Astrocyte of the cerebellum (primary cell): ENCODE results near the gene NFIA.

Source experiments
- DNase-seq: peaks from one replicate; pipeline ENCODE4 v3.0.0-alpha.2; 2011; ENCODE audit warnings: low read depth
- H3K4me3 ChIP-seq: 2 replicates; pipeline ENCODE4 v1.5.1; 2011; ENCODE audit warnings: mild to moderate bottlenecking, low read depth, low read length, moderate library complexity
- in situ Hi-C: cut with HindIII; loops from 2 replicates; pipeline ENCODE4 v1.10.0; 2017; ENCODE audit warnings: low sequenced_read_pairs
- TF ChIP-seq, protein P1 (sequence below): IDR thresholded peaks from 2 replicates; pipeline ENCODE4 v1.5.1; 2012; ENCODE audit warnings: low read length, low read depth, moderate library complexity, mild to moderate bottlenecking; ENCODE audit errors: missing control alignments

NFIA gene

GRCh38 chr1:61083807-61084440, 1.6 kb downstream of the NFIA start:
- peak overlapping the region; percentile 65 for H3K4me3 ChIP-seq
- TF ChIP-seq, protein P1, sequence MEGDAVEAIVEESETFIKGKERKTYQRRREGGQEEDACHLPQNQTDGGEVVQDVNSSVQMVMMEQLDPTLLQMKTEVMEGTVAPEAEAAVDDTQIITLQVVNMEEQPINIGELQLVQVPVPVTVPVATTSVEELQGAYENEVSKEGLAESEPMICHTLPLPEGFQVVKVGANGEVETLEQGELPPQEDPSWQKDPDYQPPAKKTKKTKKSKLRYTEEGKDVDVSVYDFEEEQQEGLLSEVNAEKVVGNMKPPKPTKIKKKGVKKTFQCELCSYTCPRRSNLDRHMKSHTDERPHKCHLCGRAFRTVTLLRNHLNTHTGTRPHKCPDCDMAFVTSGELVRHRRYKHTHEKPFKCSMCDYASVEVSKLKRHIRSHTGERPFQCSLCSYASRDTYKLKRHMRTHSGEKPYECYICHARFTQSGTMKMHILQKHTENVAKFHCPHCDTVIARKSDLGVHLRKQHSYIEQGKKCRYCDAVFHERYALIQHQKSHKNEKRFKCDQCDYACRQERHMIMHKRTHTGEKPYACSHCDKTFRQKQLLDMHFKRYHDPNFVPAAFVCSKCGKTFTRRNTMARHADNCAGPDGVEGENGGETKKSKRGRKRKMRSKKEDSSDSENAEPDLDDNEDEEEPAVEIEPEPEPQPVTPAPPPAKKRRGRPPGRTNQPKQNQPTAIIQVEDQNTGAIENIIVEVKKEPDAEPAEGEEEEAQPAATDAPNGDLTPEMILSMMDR: no peak
- no peak for DNase-seq
- in situ Hi-C loops: loop anchor here (25.0 kb wide), 1 partner anchor 378 kb away; no protein-coding TSS in a partner anchor

DNA sequence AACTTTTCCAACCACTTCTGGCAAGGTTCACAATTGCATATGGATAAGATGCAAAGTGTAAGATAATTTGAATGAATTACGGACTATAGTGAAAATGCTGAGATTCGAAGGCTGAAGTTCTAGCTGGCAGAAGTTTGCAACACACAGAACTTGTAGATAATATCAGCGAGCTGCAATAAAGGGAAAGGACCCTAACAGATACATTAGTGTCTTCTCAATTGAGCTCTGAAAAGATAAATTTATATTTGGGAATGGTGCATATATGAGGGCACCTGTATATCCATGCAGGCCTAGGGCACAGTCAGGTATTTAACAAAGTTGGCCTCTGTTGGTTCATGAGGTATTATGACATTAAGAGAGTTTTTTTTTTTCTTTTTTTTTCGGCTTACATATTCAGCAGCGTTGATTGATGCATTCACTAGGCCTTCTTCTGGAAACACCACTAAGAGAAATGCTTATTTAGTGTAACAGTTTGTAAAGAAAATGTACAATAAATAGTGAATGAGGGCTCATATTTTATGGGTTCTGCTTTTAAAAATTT, 2.2 kb downstream of the NFIA start:
- no peak for DNase-seq
- TF ChIP-seq, protein P1: no peak
- in situ Hi-C loops: loop anchor here (25.0 kb wide), 1 partner anchor 378 kb away; no protein-coding TSS in a partner anchor
- H3K4me3 ChIP-seq: peak overlapping the region; percentile 65

DNA sequence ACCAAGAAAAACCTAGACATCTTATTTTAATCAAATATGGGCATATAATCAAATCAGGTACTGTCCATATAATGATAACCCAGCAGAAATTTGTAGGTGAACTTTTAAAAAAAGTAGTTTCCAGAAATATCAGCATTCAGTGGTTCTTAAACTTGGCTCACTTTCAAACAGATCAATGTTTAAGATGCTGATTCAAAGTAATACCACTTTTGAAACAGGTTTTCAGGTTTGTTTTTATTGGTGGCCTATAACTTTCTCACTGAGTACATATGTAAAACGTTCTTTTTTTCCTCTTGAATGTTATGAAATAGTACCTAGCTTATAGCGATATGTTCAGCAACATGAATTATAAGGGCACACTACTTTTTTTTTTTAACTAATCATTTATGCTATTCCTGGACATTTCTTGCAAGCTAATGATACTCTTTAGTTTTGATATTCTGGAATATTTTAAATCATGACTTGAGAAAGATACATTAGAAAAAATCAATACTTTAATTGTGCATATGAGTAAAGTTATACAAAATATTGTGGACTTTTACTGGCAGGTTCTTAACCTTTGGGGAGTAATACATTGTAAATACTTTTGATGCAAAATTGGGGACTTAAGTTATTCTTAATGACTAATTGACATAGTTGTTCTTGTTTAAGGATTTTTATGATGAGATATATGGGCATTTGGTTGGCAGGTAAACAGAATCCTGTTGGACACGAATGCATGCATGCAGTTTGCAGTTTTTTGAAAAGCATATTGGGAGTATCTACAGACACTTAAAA, 3.0 kb downstream of the NFIA start:
- H3K4me3 ChIP-seq: no peak overlapping the region
- TF ChIP-seq, protein P1: no peak

GRCh38 chr1:61085983-61086644, 3.8 kb downstream of the NFIA start:
- no peak overlapping the region for H3K4me3 ChIP-seq
- DNase-seq: no peak
- in situ Hi-C loops: loop anchor here (25.0 kb wide), 1 partner anchor 376 kb away; no protein-coding TSS in a partner anchor
- TF ChIP-seq, protein P1: no peak

More for the DNA sequence above, 3.0 kb downstream of the NFIA start:
- in situ Hi-C loops: loop anchor here (25.0 kb wide), 1 partner anchor 377 kb away; no protein-coding TSS in a partner anchor
- DNase-seq: no peak

- in situ Hi-C loops: loop anchor here (25.0 kb wide), 1 partner anchor 375 kb away; no protein-coding TSS in a partner anchor
- TF ChIP-seq, protein P1: no peak
- H3K4me3 ChIP-seq: no peak overlapping the region
- DNase-seq: no peak
Observed at GRCh38 chr1:61087571-61087970, 5.2 kb downstream of the NFIA start.

DNA sequence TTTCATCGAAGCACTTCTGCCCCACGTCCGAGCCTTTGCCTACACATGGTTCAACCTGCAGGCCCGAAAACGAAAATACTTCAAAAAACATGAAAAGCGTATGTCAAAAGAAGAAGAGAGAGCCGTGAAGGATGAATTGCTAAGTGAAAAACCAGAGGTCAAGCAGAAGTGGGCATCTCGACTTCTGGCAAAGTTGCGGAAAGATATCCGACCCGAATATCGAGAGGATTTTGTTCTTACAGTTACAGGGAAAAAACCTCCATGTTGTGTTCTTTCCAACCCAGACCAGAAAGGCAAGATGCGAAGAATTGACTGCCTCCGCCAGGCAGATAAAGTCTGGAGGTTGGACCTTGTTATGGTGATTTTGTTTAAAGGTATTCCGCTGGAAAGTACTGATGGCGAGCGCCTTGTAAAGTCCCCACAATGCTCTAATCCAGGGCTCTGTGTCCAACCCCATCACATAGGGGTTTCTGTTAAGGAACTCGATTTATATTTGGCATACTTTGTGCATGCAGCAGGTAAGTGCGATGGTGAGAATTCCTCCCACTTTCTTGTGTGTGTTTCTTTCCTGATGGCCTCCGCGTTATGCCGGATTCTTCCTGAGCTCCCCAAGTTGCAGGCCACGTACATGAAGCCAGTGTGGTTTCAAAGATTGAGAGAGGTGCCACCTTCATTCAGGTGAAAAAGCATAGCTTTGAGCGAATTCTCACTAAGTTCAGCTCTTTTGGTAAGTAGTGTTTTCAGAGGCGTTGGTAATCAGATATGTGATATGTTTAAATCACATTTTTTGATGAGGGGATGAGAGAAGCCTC, 6.0 kb downstream of the NFIA start:
- TF ChIP-seq, protein P1: no peak
- in situ Hi-C loops: loop anchor here (25.0 kb wide), 1 partner anchor 374 kb away; no protein-coding TSS in a partner anchor
- H3K4me3 ChIP-seq: peak overlapping the region; percentile 24

More for the DNA sequence above, 6.0 kb downstream of the NFIA start:
- DNase-seq: no peak
